Stomach (tissue), 4 donors: ENCODE data around the gene OR5B3.

ENCODE experiments used
- CTCF ChIP-seq, 7 experiments: fragments of 450-650 bp in 4 of 7; fragments of 200-600 bp in 3 of 7; sonication (generic) in 3 of 7; IDR thresholded peaks; one replicate each; pipeline ENCODE4 v1.5.1; 2016 to 2019; ENCODE audit warnings: antibody characterized with exemption in 7 of 7, control low read depth in 2 of 7, mild to moderate bottlenecking in 1 of 7
- POLR2A ChIP-seq, 4 donors: fragments of 450-650 bp; IDR thresholded peaks; one replicate each; pipeline ENCODE4 v1.6.1; 2016; ENCODE audit warnings: antibody characterized with exemption in 4 of 4, control low read depth in 2 of 4, mild to moderate bottlenecking in 1 of 4, moderate library complexity in 1 of 4
- POLR2AphosphoS5 ChIP-seq, 3 donors: sonication (generic); formaldehyde crosslinking; IDR thresholded peaks; one replicate each; pipeline ENCODE4 v1.6.1; 2016; ENCODE audit warnings: antibody characterized with exemption in 3 of 3

DNA sequence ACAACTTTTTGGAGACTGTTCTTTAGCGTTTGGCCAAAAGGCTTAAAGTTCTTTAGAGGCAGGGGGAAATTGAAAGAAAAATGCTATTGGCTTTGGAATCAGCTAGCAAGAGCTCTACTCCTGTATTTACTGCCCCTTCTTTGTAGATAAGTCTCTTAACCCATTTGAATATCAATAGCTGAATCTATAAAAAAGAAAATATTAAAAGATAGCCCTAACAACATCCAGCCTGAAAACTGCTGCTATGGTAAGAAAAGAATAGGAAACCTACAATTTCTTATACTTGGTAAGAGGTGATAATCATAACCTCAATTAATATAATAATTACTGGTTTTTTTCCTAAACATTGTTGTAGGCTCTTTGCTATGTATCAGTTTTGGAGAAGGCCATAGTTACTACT lies 35.5 kb upstream of the OR5B3 start, which contains the start of gene OR5B12:
- TF ChIP-seq POLR2AphosphoS5 (IDR thresholded peaks at IDR 0.05) (no peak), CTCF (IDR thresholded peaks at IDR 0.05) (no peak), POLR2A (IDR thresholded peaks at IDR 0.05) (no peak)
